DMS79 treated with DMSO at 0.1 percent for 48 hours (cell line): ENCODE data around the gene LRRC73.
A peak's percentile ranks its signal among the peaks of the same experiment; 100 is the strongest.
"Not testable (repeated sequence)": the region's sequence is repeated elsewhere in the genome, so short reads cannot be mapped to it uniquely, and the experiment has no call there.

Experiments used
- DNase-seq: peaks from one replicate; lab custom pipeline; 2025; lab: John Stamatoyannopoulos, UW

LRRC73 gene

GRCh38 chr6:43460032-43460431, 50.1 kb downstream of the LRRC73 start:
- no peak for DNase-seq

DNA sequence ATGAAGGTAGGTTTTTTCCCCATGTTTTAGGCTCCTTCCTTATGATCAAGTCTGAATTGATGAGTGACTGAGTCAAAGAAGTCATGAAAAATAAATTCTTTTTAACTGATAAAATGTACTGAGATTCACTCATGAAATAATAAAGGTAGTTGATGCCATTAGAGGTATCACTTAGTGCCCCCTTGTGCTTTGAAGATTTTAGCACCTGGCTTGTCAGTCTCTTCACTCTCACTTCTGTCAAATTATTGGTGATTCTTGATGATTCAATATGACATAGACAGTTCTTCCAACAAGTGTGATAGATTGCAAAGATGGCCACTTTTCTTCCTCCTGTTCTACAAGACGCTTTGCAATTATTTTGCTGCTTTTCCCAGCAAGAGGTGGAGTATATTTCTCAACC, 50.6 kb downstream of the LRRC73 start:
- no peak for DNase-seq

GRCh38 chr6:43458154-43458553, 52.0 kb downstream of the LRRC73 start:
- not testable (repeated sequence) for DNase-seq

DNA sequence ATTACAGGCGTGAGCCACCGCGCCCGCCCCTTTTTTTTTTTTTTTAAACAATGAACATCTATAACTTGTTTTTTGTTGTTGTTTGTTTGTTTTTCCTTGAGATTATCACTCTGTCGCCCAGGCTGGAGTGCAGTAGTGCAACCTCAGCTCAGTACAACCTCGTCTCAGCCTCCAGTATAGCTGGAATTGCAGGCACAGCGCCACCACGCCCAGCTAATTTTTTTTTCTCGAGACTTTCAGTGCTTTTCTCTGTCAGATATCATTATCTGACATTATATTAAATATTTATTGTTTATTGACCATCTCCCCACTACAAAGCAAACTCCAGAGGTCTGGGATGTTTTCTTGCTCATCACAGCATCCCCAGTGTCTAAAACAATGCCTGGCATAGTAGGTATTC, 52.5 kb downstream of the LRRC73 start:
- peak; percentile 28 for DNase-seq
